ENCODE measurements around the gene ENAM. TPM values are rescaled to one million over a fixed set of nuclear protein-coding genes. Genes with fewer than 3 reads are reported as not detected.
"Not testable (repeated sequence)": the region's sequence is repeated elsewhere in the genome, so short reads cannot be mapped to it uniquely, and the experiment has no call there.

The ENAM gene
- total RNA-seq, 2 donors from 2014 or later, result 8.9 to 13.5 TPM

- Histone ChIP-seq H3K9me3 (no peaks in the 10 kb centered on the region), H3K27me3 (no peaks in the 10 kb centered on the region)
- TF ChIP-seq, protein P1, sequence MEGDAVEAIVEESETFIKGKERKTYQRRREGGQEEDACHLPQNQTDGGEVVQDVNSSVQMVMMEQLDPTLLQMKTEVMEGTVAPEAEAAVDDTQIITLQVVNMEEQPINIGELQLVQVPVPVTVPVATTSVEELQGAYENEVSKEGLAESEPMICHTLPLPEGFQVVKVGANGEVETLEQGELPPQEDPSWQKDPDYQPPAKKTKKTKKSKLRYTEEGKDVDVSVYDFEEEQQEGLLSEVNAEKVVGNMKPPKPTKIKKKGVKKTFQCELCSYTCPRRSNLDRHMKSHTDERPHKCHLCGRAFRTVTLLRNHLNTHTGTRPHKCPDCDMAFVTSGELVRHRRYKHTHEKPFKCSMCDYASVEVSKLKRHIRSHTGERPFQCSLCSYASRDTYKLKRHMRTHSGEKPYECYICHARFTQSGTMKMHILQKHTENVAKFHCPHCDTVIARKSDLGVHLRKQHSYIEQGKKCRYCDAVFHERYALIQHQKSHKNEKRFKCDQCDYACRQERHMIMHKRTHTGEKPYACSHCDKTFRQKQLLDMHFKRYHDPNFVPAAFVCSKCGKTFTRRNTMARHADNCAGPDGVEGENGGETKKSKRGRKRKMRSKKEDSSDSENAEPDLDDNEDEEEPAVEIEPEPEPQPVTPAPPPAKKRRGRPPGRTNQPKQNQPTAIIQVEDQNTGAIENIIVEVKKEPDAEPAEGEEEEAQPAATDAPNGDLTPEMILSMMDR (IDR thresholded peaks at IDR 0.05), result no peak
Measured at GRCh38 chr4:70660106-70660505, 31.6 kb downstream of the ENAM start.

DNA sequence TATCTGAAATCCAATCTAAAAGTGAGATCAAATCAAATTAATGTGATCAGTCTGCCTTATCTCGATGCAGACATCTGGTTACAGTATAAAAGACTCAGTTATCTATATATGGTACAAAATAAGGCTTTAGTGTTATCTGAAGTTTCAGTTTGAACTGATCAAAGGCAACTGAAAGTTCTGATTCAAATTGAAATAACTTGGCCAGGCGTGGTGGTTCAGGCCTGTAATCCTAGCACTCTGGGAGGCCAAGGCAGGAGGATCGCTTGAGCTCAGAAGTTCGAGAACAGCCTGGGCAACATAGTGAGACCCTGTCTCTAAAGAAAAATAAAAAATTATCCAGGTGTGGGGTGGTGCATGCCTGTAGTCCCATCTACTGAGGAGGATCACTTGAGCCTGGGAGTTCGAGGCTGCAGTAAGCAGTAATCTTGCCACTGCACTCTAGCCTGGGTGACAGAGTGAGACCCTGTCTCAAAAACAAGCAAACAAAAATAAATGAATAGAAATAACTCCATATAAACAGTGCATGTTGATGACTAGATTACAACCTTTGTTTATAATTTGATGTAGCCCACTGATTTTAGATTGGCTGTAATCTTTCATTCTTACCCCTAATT, 32.9 kb downstream of the ENAM start:
- not testable (repeated sequence) for H3K4me1 ChIP-seq; H3K27me3 ChIP-seq; H3K36me3 ChIP-seq; DNase-seq (ENCODE audit: low spot score); H3K9me3 ChIP-seq; H3K27ac ChIP-seq; H3K4me3 ChIP-seq

More at GRCh38 chr4:70660106-70660505, 31.6 kb downstream of the ENAM start:
- H3K27ac ChIP-seq, result no peak overlapping the region
- H3K4me1 ChIP-seq, result no peaks in the 10 kb centered on the region
- no peak overlapping the region for H3K4me3 ChIP-seq
- no peak for DNase-seq (ENCODE audit: low spot score)
- no peaks in the 10 kb centered on the region for H3K36me3 ChIP-seq

- no peaks in the 10 kb centered on the region for H3K4me1 ChIP-seq
- no peak within 1 kb of the TSS for H3K4me3 ChIP-seq
- TF ChIP-seq, protein P1 (IDR thresholded peaks at IDR 0.05), result no peak
- H3K36me3 ChIP-seq, result no peaks in the 10 kb centered on the region
- H3K27ac ChIP-seq, result no peak within 1 kb of the TSS
- no peak for DNase-seq (ENCODE audit: low spot score)
- no peaks in the 10 kb centered on the region for H3K27me3 ChIP-seq
- no peaks in the 10 kb centered on the region for H3K9me3 ChIP-seq
Measured at GRCh38 chr4:70666369-70666768, 37.8 kb downstream of the ENAM start, which contains the start of gene JCHAIN. TSS of gene JCHAIN (minus strand) at chr4:70666508. CDS start at chr4:70666490, 18 bp downstream.

GRCh38 chr4:70667740-70668535, 39.4 kb downstream of the ENAM start:
- no peaks in the 10 kb centered on the region for H3K9me3 ChIP-seq
- H3K4me1 ChIP-seq, result no peaks in the 10 kb centered on the region
- TF ChIP-seq, protein P1 (IDR thresholded peaks at IDR 0.05), result no peak
- no peak for DNase-seq (ENCODE audit: low spot score)
- no peaks in the 10 kb centered on the region for H3K36me3 ChIP-seq
- H3K27ac ChIP-seq, result no peak overlapping the region
- no peaks in the 10 kb centered on the region for H3K27me3 ChIP-seq
- H3K4me3 ChIP-seq, result no peak overlapping the region

- H3K4me3 ChIP-seq, result no peak overlapping the region
- H3K9me3 ChIP-seq, result no peaks in the 10 kb centered on the region
- TF ChIP-seq, protein P1 (IDR thresholded peaks at IDR 0.05), result no peak
- no peaks in the 10 kb centered on the region for H3K36me3 ChIP-seq
- DNase-seq (ENCODE audit: low spot score), result no peak
- no peak overlapping the region for H3K27ac ChIP-seq
- H3K27me3 ChIP-seq, result no peaks in the 10 kb centered on the region
- no peaks in the 10 kb centered on the region for H3K4me1 ChIP-seq
Measured at GRCh38 chr4:70670332-70671014, 41.9 kb downstream of the ENAM start.

- no peak overlapping the region for H3K4me3 ChIP-seq
- H3K9me3 ChIP-seq, result no peaks in the 10 kb centered on the region
- no peaks in the 10 kb centered on the region for H3K4me1 ChIP-seq
- no peak overlapping the region for H3K27ac ChIP-seq
- H3K27me3 ChIP-seq, result no peaks in the 10 kb centered on the region
- DNase-seq (ENCODE audit: low spot score), result no peak
- TF ChIP-seq, protein P1 (IDR thresholded peaks at IDR 0.05), result no peak
- no peaks in the 10 kb centered on the region for H3K36me3 ChIP-seq
Measured at GRCh38 chr4:70671091-70671490, 42.5 kb downstream of the ENAM start.

All from right atrium auricular region (tissue), 2 donors.